ENCODE data around the gene CFH. TPM values are rescaled to one million over a fixed set of nuclear protein-coding genes. Genes with fewer than 3 reads are reported as not detected.

The CFH gene
- total RNA-seq, 1 experiment from 2014 or later, result 0.57 TPM

DNA sequence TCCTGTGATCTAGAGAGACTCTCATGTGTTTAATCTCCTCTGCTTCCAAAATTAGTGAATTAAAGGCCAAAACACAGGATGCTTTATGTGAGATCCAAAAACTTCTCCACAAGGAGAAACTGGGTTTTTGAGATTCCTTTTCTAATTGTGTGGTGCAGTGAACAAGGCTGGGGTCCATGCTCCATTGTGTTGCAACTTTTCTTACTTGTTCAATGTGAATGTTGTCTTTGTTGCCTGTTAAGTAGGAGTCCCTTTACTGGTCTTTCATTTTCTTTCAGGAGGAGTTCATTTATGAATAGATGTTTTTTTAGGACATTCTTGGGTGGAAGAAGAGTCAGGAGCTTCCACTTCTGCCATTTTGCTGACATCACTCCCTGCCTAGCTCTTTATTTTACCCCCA lies 82.2 kb downstream of the CFH start:
- ATAC-seq (no peak), DNase-seq (ENCODE audit: low read depth, low spot score) (no peak)
- Histone ChIP-seq H3K79me2 (ENCODE audit: insufficient read depth, low read length) (no peaks in the 10 kb centered on the region), H4K20me1 (ENCODE audit: insufficient read depth) (no peaks in the 10 kb centered on the region), H3K27ac (ENCODE audit: low read depth, low read length) (no peak overlapping the region), H3K9ac (ENCODE audit: low read length) (no peak overlapping the region), H3K9me2 (ENCODE audit: insufficient read depth) (no peaks in the 10 kb centered on the region), H3K4me2 (ENCODE audit: low read length) (no peak overlapping the region), H3K36me3 (ENCODE audit: control insufficient read depth in 1 of 2, insufficient read depth in 2 of 2, low read length in 2 of 2) (no peaks in the 10 kb centered on the region), H3K4me3 (replicated peaks in 1 of 2; ENCODE audit: low read depth in 1 of 2, low read length in 2 of 2) (no peak overlapping the region), H3K4me1 (ENCODE audit: control insufficient read depth in 1 of 2, insufficient read depth in 2 of 2, low read length in 2 of 2) (no peaks in the 10 kb centered on the region), H3K9me3 (ENCODE audit: control insufficient read depth in 1 of 2, insufficient read depth in 1 of 2, low read depth in 1 of 2, low read length in 2 of 2) (peaks cover 4 to 5% of the 10 kb centered on the region in 2 experiments; a peak in 1 of 4 replicates), H3K27me3 (ENCODE audit: insufficient read depth, low read length) (no peaks in the 10 kb centered on the region), H2AFZ (ENCODE audit: low read depth, low read length, poor library complexity, severe bottlenecking) (no peak overlapping the region)
- RAD21 ChIA-PET (ENCODE audit: low non-redundant PET in 1 of 2, low total read pairs in 2 of 2, uncharacterized antibody in 2 of 2, unreplicated experiment in 2 of 2), result no interaction called here
- no peak for TF ChIP-seq EZH2 (IDR thresholded peaks at IDR 0.05)
- TF ChIP-seq ZNF274 (IDR thresholded peaks at IDR 0.05; ENCODE audit: low read depth, low read length), result no peak
- intact Hi-C loops (cut with micrococcal nuclease), result no loop called here
- CTCF ChIA-PET, result no interaction called here
- POLR2A ChIA-PET, result no interaction called here
- BruUV-seq (replicated peaks), result no TSS peak

DNA sequence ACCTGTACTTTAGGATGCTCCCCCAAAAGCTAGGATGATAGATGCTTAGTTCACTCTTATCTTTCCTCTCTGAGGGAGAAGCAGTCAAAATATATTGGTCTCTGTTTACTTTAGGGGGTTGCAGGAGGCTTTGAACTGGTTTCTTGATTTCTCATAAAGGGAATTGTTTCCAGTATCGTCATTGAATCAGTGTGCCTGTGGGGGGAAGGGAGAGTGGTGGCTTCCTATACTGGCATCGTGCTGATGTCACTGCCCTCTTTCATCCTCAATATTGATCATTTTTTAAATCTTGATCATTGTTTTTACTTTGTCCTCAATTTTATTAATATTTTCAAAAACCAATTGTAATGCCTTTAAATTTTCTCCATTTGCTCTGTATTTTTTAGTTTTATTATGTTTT lies 82.6 kb downstream of the CFH start:
- no peaks in the 10 kb centered on the region for H3K79me2 ChIP-seq (ENCODE audit: insufficient read depth, low read length)
- H3K27ac ChIP-seq (ENCODE audit: low read depth, low read length), result no peak overlapping the region
- H3K9me3 ChIP-seq (ENCODE audit: control insufficient read depth in 1 of 2, insufficient read depth in 1 of 2, low read depth in 1 of 2, low read length in 2 of 2), result peaks cover 4 to 6% of the 10 kb centered on the region in 2 experiments; a peak in 2 of 4 replicates
- H3K4me3 ChIP-seq (replicated peaks in 1 of 2; ENCODE audit: low read depth in 1 of 2, low read length in 2 of 2), result no peak overlapping the region
- POLR2A ChIA-PET, result no interaction called here
- H2AFZ ChIP-seq (ENCODE audit: low read depth, low read length, poor library complexity, severe bottlenecking), result no peak overlapping the region
- RAD21 ChIA-PET (ENCODE audit: low non-redundant PET in 1 of 2, low total read pairs in 2 of 2, uncharacterized antibody in 2 of 2, unreplicated experiment in 2 of 2), result no interaction called here
- ATAC-seq (no peak), DNase-seq (ENCODE audit: low read depth, low spot score) (no peak)
- H3K9me2 ChIP-seq (ENCODE audit: insufficient read depth), result no peaks in the 10 kb centered on the region
- TF ChIP-seq, protein P1, sequence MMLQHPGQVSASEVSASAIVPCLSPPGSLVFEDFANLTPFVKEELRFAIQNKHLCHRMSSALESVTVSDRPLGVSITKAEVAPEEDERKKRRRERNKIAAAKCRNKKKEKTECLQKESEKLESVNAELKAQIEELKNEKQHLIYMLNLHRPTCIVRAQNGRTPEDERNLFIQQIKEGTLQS (IDR thresholded peaks at IDR 0.05), result no peak
- no peaks in the 10 kb centered on the region for H3K4me1 ChIP-seq (ENCODE audit: control insufficient read depth in 1 of 2, insufficient read depth in 2 of 2, low read length in 2 of 2)
- no peak overlapping the region for H3K4me2 ChIP-seq (ENCODE audit: low read length)
- CTCF ChIA-PET, result no interaction called here
- BruUV-seq (replicated peaks), result no TSS peak
- H3K36me3 ChIP-seq (ENCODE audit: control insufficient read depth in 1 of 2, insufficient read depth in 2 of 2, low read length in 2 of 2), result no peaks in the 10 kb centered on the region
- intact Hi-C loops (cut with micrococcal nuclease), result no loop called here
- no peak overlapping the region for H3K9ac ChIP-seq (ENCODE audit: low read length)
- no peaks in the 10 kb centered on the region for H4K20me1 ChIP-seq (ENCODE audit: insufficient read depth)
- H3K27me3 ChIP-seq (ENCODE audit: insufficient read depth, low read length), result no peaks in the 10 kb centered on the region

DNA sequence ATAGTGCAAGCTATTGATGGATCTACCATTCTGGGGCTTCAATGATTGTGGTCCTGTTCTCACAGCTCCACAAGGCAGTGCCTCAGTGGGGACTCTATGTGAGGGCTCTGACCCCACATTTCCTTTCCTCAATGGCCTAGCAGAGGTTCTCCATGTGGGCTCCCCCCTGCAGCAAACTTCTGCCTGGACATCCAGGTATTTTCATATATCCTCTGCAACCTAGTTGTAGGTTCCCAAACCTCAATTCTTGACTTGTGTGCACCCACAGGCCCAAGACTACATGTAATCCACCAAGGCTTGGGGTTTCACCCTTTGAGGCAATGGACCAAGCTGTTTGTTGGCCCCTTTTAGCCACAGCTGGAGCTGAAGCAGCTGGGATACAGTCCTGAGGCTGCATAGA lies 86.9 kb downstream of the CFH start:
- TF ChIP-seq SP1 (IDR thresholded peaks at IDR 0.05; ENCODE audit: low read depth), result no peak
- no peak overlapping the region for H3K27ac ChIP-seq (ENCODE audit: low read depth, low read length)
- no peak for ATAC-seq
- no peaks in the 10 kb centered on the region for H3K36me3 ChIP-seq (ENCODE audit: control insufficient read depth in 1 of 2, insufficient read depth in 2 of 2, low read length in 2 of 2)
- H3K79me2 ChIP-seq (ENCODE audit: insufficient read depth, low read length), result no peaks in the 10 kb centered on the region
- CTCF ChIA-PET, result no interaction called here
- no peaks in the 10 kb centered on the region for H3K4me1 ChIP-seq (ENCODE audit: control insufficient read depth in 1 of 2, insufficient read depth in 2 of 2, low read length in 2 of 2)
- BruUV-seq (replicated peaks), result no TSS peak
- DNase-seq (ENCODE audit: low read depth, low spot score), result no peak
- H3K9ac ChIP-seq (ENCODE audit: low read length), result no peak overlapping the region
- H3K9me2 ChIP-seq (ENCODE audit: insufficient read depth), result no peaks in the 10 kb centered on the region
- H3K4me2 ChIP-seq (ENCODE audit: low read length), result no peak overlapping the region
- no peak overlapping the region for H2AFZ ChIP-seq (ENCODE audit: low read depth, low read length, poor library complexity, severe bottlenecking)
- H4K20me1 ChIP-seq (ENCODE audit: insufficient read depth), result no peaks in the 10 kb centered on the region
- no peak overlapping the region for H3K4me3 ChIP-seq (replicated peaks in 1 of 2; ENCODE audit: low read depth in 1 of 2, low read length in 2 of 2)
- no peaks in the 10 kb centered on the region for H3K27me3 ChIP-seq (ENCODE audit: insufficient read depth, low read length)
- RAD21 ChIA-PET (ENCODE audit: low non-redundant PET in 1 of 2, low total read pairs in 2 of 2, uncharacterized antibody in 2 of 2, unreplicated experiment in 2 of 2), result no interaction called here
- intact Hi-C loops (cut with micrococcal nuclease), result no loop called here
- H3K9me3 ChIP-seq (ENCODE audit: control insufficient read depth in 1 of 2, insufficient read depth in 1 of 2, low read depth in 1 of 2, low read length in 2 of 2), result peaks cover 4 to 6% of the 10 kb centered on the region in 2 experiments; a peak in 2 of 4 replicates
- POLR2A ChIA-PET, result no interaction called here
